A549 (cell line): ENCODE measurements around the gene CDKN1C. TPM values are rescaled to one million over a fixed set of nuclear protein-coding genes. Genes with fewer than 3 reads are reported as not detected.

Source experiments
- ATAC-seq, 2 experiments: fragments of 200-7000 bp in 1 of 2; fragments of >200 bp in 1 of 2; cut with Nextera tagmentation in 1 of 2; cut with Tn5 transposase in 1 of 2; 3 replicates each; pipeline versions ENCODE4 v1.8.0 to v1.9.1; 2018 to 2020; ENCODE audit warnings: mild to moderate bottlenecking in 1 of 2, moderate library complexity in 1 of 2
- CTCF ChIA-PET: fragments of 300-600 bp; sonication (Branson Sonifier 250); formaldehyde crosslinking; extraction: SDS; loops from one replicate; lab custom pipeline; 2021; ENCODE audit warnings: antibody characterized with exemption, inconsistent platforms; lab: Yijun Ruan, JAX
- POLR2A ChIA-PET: fragments of 350-600 bp; formaldehyde crosslinking; extraction: SDS; loops from one replicate; lab custom pipeline; 2021; ENCODE audit warnings: antibody characterized with exemption, inconsistent platforms; lab: Yijun Ruan, JAX
- DNase-seq, 2 experiments: peaks; one replicate each; pipeline versions ENCODE4 v3.0.0 to v3.0.0-alpha.2; 2011 to 2016; ENCODE audit warnings: low read depth in 1 of 2, low spot score in 1 of 2
- FAIRE-seq: peaks from 2 replicates; lab custom pipeline; 2011; peaks lifted over from hg19 to GRCh38; lab: Jason Lieb, UNC
- H3K27ac ChIP-seq, 2 experiments: fragments of >200 bp; sonication (Bioruptor Twin); formaldehyde crosslinking; 3 replicates each; pipeline ENCODE4 v1.5.1; 2016 to 2017
- H3K4me1 ChIP-seq: fragments of >200 bp; sonication (Bioruptor Twin); formaldehyde crosslinking; 3 replicates; pipeline ENCODE4 v1.6.1; 2016
- H3K4me2 ChIP-seq: fragments of >200 bp; sonication (Bioruptor Twin); formaldehyde crosslinking; 3 replicates; pipeline ENCODE4 v1.6.1; 2016
- H3K4me3 ChIP-seq: fragments of >200 bp; sonication (Bioruptor Twin); formaldehyde crosslinking; 3 replicates; pipeline ENCODE4 v1.5.1; 2016
- H3K9me3 ChIP-seq: fragments of >200 bp; sonication (Bioruptor Twin); formaldehyde crosslinking; 3 replicates; pipeline ENCODE4 v1.6.1; 2016
- CBX8 ChIP-seq: fragments of 200-600 bp; sonication (generic); IDR thresholded peaks from 2 replicates; pipeline ENCODE4 v1.6.1; 2016
- CHD4 ChIP-seq: fragments of 200-600 bp; sonication (generic); IDR thresholded peaks from 2 replicates; pipeline ENCODE4 v1.6.1; 2016; ENCODE audit warnings: antibody characterized with exemption, mild to moderate bottlenecking, borderline replicate concordance
- EHMT2 ChIP-seq: fragments of 200-600 bp; sonication (generic); IDR thresholded peaks from 2 replicates; pipeline ENCODE4 v1.6.1; 2016; ENCODE audit warnings: antibody characterized with exemption, low read depth, mild to moderate bottlenecking, moderate library complexity
- EP300 ChIP-seq, 2 experiments: fragments of >200 bp; sonication (Bioruptor Twin); formaldehyde crosslinking; IDR thresholded peaks; 2 replicates in 1 of 2; 3 replicates in 1 of 2; pipeline ENCODE4 v1.6.1; 2016 to 2017
- GATA3 ChIP-seq: IDR thresholded peaks from 2 replicates; pipeline ENCODE4 v1.6.1; 2012; ENCODE audit warnings: borderline replicate concordance
- HOXB5 ChIP-seq: fragments of 250-450 bp; sonication (Bioruptor Pico); IDR thresholded peaks from 2 replicates; pipeline ENCODE4 v1.5.0; 2020; ENCODE audit warnings: mild to moderate bottlenecking, moderate library complexity
- KDM5A ChIP-seq: fragments of 200-600 bp; sonication (generic); IDR thresholded peaks from 2 replicates; pipeline ENCODE4 v1.6.1; 2016; ENCODE audit warnings: antibody characterized with exemption, mild to moderate bottlenecking
- MYC ChIP-seq: IDR thresholded peaks from 2 replicates; pipeline ENCODE4 v1.6.1; 2012; ENCODE audit warnings: mild to moderate bottlenecking, inconsistent platforms, low read length, improper control_type of control experiment, borderline replicate concordance
- NPAS2 ChIP-seq: fragments of 250-450 bp; sonication (Bioruptor Pico); IDR thresholded peaks from 2 replicates; pipeline ENCODE4 v1.8.0; 2022; ENCODE audit warnings: mild to moderate bottlenecking, moderate library complexity, borderline replicate concordance
- NR3C1 ChIP-seq: fragments of >200 bp; sonication (Bioruptor Twin); formaldehyde crosslinking; IDR thresholded peaks from 3 replicates; pipeline ENCODE4 v1.6.1; 2017
- PHF8 ChIP-seq: fragments of 200-600 bp; sonication (generic); IDR thresholded peaks from 2 replicates; pipeline ENCODE4 v1.6.1; 2016; ENCODE audit warnings: low read depth, mild to moderate bottlenecking, antibody characterized with exemption, moderate library complexity, borderline replicate concordance
- POLR2AphosphoS2 ChIP-seq: conservative IDR thresholded peaks from 2 replicates; pipeline ENCODE4 v1.6.1; 2012; ENCODE audit warnings: low read length, improper control_type of control experiment, inconsistent platforms
- SREBF2 ChIP-seq: fragments of 450-650 bp; IDR thresholded peaks from 2 replicates; pipeline ENCODE4 v1.6.1; 2014; ENCODE audit warnings: mild to moderate bottlenecking, moderate library complexity
- ZC3H11A ChIP-seq: fragments of 450-650 bp; IDR thresholded peaks from 2 replicates; pipeline ENCODE4 v1.6.1; 2014; ENCODE audit warnings: antibody characterized with exemption, mild to moderate bottlenecking
- ZFP36 ChIP-seq: fragments of 450-650 bp; IDR thresholded peaks from 2 replicates; pipeline ENCODE4 v1.6.1; 2014; ENCODE audit warnings: borderline replicate concordance; ENCODE audit not compliant: partially characterized antibody
- ZNF302 ChIP-seq: fragments of 250-450 bp; sonication (Bioruptor Pico); IDR thresholded peaks from 2 replicates; pipeline ENCODE4 v1.9.0; 2021; ENCODE audit warnings: inconsistent platforms, mild to moderate bottlenecking, moderate library complexity
- ZSCAN20 ChIP-seq: fragments of 250-450 bp; sonication (Bioruptor Pico); IDR thresholded peaks from 2 replicates; pipeline ENCODE4 v1.8.0; 2022; ENCODE audit warnings: mild to moderate bottlenecking, moderate library complexity
- WGBS: methylation state at CpG from one replicate; pipeline ENCODE4 v1.1.6; 2017; ENCODE audit errors: missing lambda C conversion rate; 5-methylcytosine and 5-hydroxymethylcytosine counted together
- polyA plus RNA-seq, 4 experiments: library from polyadenylated mRNA; depleted of rRNA in 3 of 4; stranded (reverse); fragments of >200 nt; fragmentation: RNase III in 1 of 4; extraction: RNeasy Plus Mini Kit Qiagen cat#74134 plus additional on column Dnase treatment in 1 of 4; gene quantifications; 2 replicates in 3 of 4; 3 replicates in 1 of 4; pipeline ENCODE4 v1.2.3, GENCODE V29; 2011 to 2017
- TF ChIP-seq, protein P1 (sequence below): fragments of >200 bp; sonication (Bioruptor Twin); formaldehyde crosslinking; IDR thresholded peaks from 3 replicates; pipeline ENCODE4 v1.6.1; 2016
- TF ChIP-seq, protein P2 (sequence below): fragments of >200 bp; sonication (Bioruptor Twin); formaldehyde crosslinking; IDR thresholded peaks from 2 replicates; pipeline ENCODE4 v1.6.1; 2016
- TF ChIP-seq, protein P3 (sequence below): fragments of 150-350 bp; IDR thresholded peaks from 2 replicates; pipeline ENCODE4 v1.6.1; 2014; ENCODE audit warnings: low read depth, mild to moderate bottlenecking, low read length
- TF ChIP-seq, protein P4 (sequence below): IDR thresholded peaks from 2 replicates; pipeline ENCODE4 v1.6.1; 2012; ENCODE audit warnings: low read depth, borderline replicate concordance
- TF ChIP-seq, protein P5 (sequence below): fragments of 450-650 bp; IDR thresholded peaks from 2 replicates; pipeline ENCODE4 v1.6.1; 2014; ENCODE audit warnings: antibody characterized with exemption
- TF ChIP-seq, protein P6 (sequence below): IDR thresholded peaks from 2 replicates; pipeline ENCODE4 v1.6.1; 2012
- TF ChIP-seq, protein P7 (sequence below): fragments of 250-450 bp; sonication (Bioruptor Pico); IDR thresholded peaks from 2 replicates; pipeline ENCODE4 v1.5.0; 2021; ENCODE audit warnings: mild to moderate bottlenecking, moderate library complexity, borderline replicate concordance

Gene CDKN1C
- polyA plus RNA-seq, 2 of the 4 experiments (the other 2 are of a cell fraction), result 0.30 to 0.41 TPM

DNA sequence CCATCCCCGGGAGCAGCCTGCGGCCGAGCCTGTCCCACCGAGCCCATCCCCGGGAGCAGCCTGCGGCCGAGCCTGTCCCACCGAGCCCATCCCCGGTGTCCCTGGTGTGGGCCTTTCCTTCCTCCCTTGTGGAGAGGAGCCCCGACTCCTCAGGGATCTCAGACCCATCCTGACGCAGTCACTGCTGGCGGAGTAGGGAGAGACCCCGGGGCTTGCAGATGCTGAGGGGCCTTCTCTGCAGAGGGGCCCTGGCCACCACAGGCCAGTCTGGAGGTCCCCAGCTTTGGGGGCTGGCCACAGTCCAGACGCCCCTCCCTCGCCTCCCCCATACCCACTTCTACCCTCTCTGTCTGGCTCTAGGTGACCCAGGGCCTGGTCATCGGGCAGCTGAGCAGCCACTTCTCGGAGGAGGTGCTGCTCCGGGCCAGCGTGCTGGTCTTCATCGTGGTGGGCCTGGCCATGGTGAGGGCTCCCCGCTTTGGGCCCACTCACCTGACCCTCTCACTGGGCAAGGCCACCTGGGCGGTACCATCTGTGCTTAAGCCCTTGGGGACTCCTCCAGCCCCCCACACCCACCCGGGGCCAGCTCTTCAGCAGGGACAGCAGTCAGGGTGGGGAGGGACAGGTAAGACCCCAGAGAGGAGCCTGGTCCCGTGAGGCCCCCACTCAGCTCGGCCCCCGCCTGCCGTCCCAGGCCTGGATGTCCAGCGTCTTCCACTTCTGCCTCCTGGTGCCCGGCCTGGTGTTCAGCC, 36.3 kb upstream of the CDKN1C start:
- H3K27ac ChIP-seq, result no peak overlapping the region
- 89% methylated on average over 16 of the region's 29 CpGs for WGBS
- CTCF ChIA-PET, result interaction anchor here (1.2 to 1.3 kb wide), 2 partner anchors 9 to 12 kb away, joined by 3 to 4 read pairs; no protein-coding TSS in a partner anchor
- POLR2A ChIA-PET, result interaction anchor here (6.7 kb wide), 1 partner anchor 7 kb away, joined by 36 read pairs; the partner anchor contains the start of gene PHLDA2
- ATAC-seq (no peak), DNase-seq (no peak), FAIRE-seq (no peak)
- no peak overlapping the region for H3K4me2 ChIP-seq
- TF ChIP-seq, protein P1, sequence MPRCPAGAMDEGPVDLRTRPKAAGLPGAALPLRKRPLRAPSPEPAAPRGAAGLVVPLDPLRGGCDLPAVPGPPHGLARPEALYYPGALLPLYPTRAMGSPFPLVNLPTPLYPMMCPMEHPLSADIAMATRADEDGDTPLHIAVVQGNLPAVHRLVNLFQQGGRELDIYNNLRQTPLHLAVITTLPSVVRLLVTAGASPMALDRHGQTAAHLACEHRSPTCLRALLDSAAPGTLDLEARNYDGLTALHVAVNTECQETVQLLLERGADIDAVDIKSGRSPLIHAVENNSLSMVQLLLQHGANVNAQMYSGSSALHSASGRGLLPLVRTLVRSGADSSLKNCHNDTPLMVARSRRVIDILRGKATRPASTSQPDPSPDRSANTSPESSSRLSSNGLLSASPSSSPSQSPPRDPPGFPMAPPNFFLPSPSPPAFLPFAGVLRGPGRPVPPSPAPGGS, result no peak
- TF ChIP-seq NPAS2 (CRISPR knock-in tag) (no peak), EHMT2 (no peak), EP300 (IDR thresholded peaks at IDR 0.05) (no peak)
- TF ChIP-seq, protein P2, sequence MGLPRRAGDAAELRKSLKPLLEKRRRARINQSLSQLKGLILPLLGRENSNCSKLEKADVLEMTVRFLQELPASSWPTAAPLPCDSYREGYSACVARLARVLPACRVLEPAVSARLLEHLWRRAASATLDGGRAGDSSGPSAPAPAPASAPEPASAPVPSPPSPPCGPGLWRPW, result no peak
- peaks cover 14% of the 10 kb centered on the region for H3K4me1 ChIP-seq
- H3K9me3 ChIP-seq, result no peaks in the 10 kb centered on the region
- no peak overlapping the region for H3K4me3 ChIP-seq

DNA sequence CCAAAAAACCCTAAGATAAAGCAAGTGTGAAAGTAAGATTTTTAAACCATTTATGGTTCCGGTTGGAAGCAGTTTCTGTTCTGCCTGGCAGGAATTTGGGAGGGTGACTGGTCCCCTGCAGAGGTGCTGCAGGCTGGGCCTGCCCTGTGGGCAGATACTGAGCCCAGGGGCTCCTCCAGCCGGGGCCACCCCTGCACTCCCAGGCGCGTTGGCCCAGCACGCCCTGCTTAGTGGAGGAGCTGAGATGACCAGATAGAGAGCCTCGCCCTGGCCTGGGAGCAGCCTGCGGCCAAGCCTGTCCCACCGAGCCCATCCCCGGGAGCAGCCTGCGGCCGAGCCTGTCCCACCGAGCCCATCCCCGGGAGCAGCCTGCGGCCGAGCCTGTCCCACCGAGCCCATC, 35.7 kb upstream of the CDKN1C start:
- ChIA-PET CTCF (interaction anchor here (0.6 to 9.9 kb wide), 6 partner anchors 8 to 389 kb away, joined by 3 to 52 read pairs (median 6); partner anchors contain the start of gene PHLDA2), POLR2A (interaction anchor here (1.0 to 6.7 kb wide), 2 partner anchors 8 to 10 kb away, joined by 3 to 36 read pairs; partner anchors contain the start of gene PHLDA2)
- no peak for TF ChIP-seq ZSCAN20 (CRISPR knock-in tag)
- no peak for TF ChIP-seq ZFP36
- TF ChIP-seq, protein P3, sequence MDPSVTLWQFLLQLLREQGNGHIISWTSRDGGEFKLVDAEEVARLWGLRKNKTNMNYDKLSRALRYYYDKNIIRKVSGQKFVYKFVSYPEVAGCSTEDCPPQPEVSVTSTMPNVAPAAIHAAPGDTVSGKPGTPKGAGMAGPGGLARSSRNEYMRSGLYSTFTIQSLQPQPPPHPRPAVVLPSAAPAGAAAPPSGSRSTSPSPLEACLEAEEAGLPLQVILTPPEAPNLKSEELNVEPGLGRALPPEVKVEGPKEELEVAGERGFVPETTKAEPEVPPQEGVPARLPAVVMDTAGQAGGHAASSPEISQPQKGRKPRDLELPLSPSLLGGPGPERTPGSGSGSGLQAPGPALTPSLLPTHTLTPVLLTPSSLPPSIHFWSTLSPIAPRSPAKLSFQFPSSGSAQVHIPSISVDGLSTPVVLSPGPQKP, result no peak
- TF ChIP-seq, protein P4, sequence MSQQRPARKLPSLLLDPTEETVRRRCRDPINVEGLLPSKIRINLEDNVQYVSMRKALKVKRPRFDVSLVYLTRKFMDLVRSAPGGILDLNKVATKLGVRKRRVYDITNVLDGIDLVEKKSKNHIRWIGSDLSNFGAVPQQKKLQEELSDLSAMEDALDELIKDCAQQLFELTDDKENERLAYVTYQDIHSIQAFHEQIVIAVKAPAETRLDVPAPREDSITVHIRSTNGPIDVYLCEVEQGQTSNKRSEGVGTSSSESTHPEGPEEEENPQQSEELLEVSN, result no peak
- no peak for TF ChIP-seq POLR2AphosphoS2
- TF ChIP-seq ZNF302 (CRISPR knock-in tag), result no peak
- no peak for TF ChIP-seq PHF8
- TF ChIP-seq CBX8, result no peak
- TF ChIP-seq, protein P5, sequence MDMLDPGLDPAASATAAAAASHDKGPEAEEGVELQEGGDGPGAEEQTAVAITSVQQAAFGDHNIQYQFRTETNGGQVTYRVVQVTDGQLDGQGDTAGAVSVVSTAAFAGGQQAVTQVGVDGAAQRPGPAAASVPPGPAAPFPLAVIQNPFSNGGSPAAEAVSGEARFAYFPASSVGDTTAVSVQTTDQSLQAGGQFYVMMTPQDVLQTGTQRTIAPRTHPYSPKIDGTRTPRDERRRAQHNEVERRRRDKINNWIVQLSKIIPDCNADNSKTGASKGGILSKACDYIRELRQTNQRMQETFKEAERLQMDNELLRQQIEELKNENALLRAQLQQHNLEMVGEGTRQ, result no peak
- no peak for TF ChIP-seq KDM5A
- no peak for TF ChIP-seq HOXB5 (CRISPR knock-in tag)
- TF ChIP-seq MYC, result no peak
- TF ChIP-seq, protein P6, sequence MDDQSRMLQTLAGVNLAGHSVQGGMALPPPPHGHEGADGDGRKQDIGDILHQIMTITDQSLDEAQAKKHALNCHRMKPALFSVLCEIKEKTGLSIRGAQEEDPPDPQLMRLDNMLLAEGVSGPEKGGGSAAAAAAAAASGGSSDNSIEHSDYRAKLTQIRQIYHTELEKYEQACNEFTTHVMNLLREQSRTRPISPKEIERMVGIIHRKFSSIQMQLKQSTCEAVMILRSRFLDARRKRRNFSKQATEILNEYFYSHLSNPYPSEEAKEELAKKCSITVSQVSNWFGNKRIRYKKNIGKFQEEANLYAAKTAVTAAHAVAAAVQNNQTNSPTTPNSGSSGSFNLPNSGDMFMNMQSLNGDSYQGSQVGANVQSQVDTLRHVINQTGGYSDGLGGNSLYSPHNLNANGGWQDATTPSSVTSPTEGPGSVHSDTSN, result no peak
- TF ChIP-seq SREBF2, result no peak
- TF ChIP-seq, protein P7, sequence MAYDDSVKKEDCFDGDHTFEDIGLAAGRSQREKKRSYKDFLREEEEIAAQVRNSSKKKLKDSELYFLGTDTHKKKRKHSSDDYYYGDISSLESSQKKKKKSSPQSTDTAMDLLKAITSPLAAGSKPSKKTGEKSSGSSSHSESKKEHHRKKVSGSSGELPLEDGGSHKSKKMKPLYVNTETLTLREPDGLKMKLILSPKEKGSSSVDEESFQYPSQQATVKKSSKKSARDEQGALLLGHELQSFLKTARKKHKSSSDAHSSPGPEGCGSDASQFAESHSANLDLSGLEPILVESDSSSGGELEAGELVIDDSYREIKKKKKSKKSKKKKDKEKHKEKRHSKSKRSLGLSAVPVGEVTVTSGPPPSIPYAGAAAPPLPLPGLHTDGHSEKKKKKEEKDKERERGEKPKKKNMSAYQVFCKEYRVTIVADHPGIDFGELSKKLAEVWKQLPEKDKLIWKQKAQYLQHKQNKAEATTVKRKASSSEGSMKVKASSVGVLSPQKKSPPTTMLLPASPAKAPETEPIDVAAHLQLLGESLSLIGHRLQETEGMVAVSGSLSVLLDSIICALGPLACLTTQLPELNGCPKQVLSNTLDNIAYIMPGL (CRISPR knock-in tag), result no peak
- TF ChIP-seq CHD4, result no peak
- TF ChIP-seq NR3C1, result no peak
- no peak for TF ChIP-seq GATA3
- TF ChIP-seq ZC3H11A, result no peak
- Histone ChIP-seq H3K4me3 (no peak overlapping the region), H3K4me1 (peaks cover 14% of the 10 kb centered on the region), H3K4me2 (no peak overlapping the region), H3K27ac (no peak overlapping the region), H3K9me3 (no peaks in the 10 kb centered on the region)
- DNase-seq, result no peak
- no peak for ATAC-seq
- WGBS, result 84% methylated on average over 9 of the region's 16 CpGs
- no peak for FAIRE-seq
